Erythroblast (primary cell): ENCODE data around the gene ZNF280B.
"Not testable (repeated sequence)": the region's sequence is repeated elsewhere in the genome, so short reads cannot be mapped to it uniquely, and the experiment has no call there.

Experiments
- GATA1 ChIP-seq: IDR thresholded peaks from 2 replicates; pipeline ENCODE4 v1.6.1; 2011; ENCODE audit warnings: low read depth, mild to moderate bottlenecking, control low read depth, low read length, moderate library complexity
- POLR2A ChIP-seq: IDR thresholded peaks from 2 replicates; pipeline ENCODE4 v1.6.1; 2011; ENCODE audit warnings: mild to moderate bottlenecking, low read length

DNA sequence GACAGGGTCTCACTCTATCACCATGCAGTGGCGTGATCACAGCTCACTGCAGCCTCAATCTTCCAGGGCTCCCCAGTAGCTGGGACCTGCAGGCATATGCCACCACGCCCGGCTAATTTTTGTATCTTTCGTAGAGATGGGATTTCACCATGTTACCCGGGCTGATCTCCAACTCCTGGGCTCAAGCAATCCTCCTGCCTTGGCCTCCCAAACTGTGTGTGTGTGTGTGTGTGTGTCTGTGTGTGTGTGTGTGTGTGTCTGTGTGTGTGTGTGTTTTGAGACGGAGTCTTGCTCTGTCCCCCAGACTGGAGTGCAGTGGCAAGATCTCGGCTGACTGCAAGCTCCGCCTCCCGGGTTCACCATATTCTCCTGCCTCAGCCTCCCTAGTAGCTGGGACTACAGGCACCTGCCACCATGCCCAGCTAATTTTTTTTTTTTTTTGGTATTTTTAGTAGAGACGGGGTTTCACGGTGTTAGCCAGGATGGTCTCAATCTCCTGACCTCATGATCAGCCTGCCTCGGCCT lies 24.1 kb upstream of the ZNF280B start:
- not testable (repeated sequence) for TF ChIP-seq POLR2A, GATA1
